Measurements from ENCODE around the gene RBP4. TPM values are rescaled to one million over a fixed set of nuclear protein-coding genes. Genes with fewer than 3 reads are reported as not detected.

The RBP4 gene
- polyA plus RNA-seq, 3 donors: 0.25 to 0.64 TPM; not detected in 1

DNA sequence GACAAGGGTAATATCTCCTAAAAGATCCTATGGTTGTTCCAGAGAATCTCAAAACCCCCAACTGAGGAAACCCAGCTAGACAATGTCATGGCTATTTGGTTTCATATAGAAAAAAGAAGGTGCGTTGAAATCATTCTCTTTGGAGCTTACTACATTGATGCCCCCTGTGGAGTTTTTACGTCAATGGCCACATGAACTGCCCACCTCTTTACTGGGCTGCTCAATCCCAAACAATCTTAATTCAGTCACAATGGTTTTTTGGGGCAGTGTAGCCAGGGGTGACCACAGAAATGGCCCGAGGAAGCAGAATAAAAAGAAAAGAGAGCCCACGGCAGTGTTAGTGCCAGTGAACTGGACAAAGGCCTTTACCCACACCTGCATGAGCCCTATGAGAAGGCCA lies 7.8 kb downstream of the RBP4 start:
- peaks cover 0 to 8% of the 10 kb centered on the region in 2 donors for H3K4me1 ChIP-seq (ENCODE audit: control insufficient read depth in 1 of 2, insufficient read depth in 2 of 2, low read length in 2 of 2)
- no peak overlapping the region for H2AFZ ChIP-seq (ENCODE audit: insufficient read depth, low read depth, low read length, poor library complexity, severe bottlenecking)
- H3K27me3 Mint-ChIP-seq (ENCODE audit: low read depth in 3 of 3): peaks cover 2 to 7% (median 3%) of the 10 kb centered on the region in 3 donors
- no peak for DNase-seq
- 100% methylated on average over 1 of the region's 4 CpGs for WGBS (ENCODE audit: insufficient coverage)
- H3K27ac Mint-ChIP-seq: no peak overlapping the region
- H3K36me3 ChIP-seq (replicated peaks in 1 of 2; ENCODE audit: control insufficient read depth in 1 of 2, insufficient read depth in 2 of 2, low read length in 2 of 2): no peaks in the 10 kb centered on the region
- no peak overlapping the region for H3K4me3 ChIP-seq (replicated peaks in 1 of 3; ENCODE audit: low read depth in 2 of 3, low read length in 3 of 3)
- H3K4me1 Mint-ChIP-seq: peaks cover 6% of the 10 kb centered on the region
- intact Hi-C loops (cut with micrococcal nuclease): no loop called here
- H3K9ac ChIP-seq (ENCODE audit: insufficient read depth, low read length, poor library complexity, severe bottlenecking): no peak overlapping the region
- H3K36me3 Mint-ChIP-seq: no peaks in the 10 kb centered on the region
- no peaks in the 10 kb centered on the region for H3K79me2 ChIP-seq (ENCODE audit: insufficient read depth, low read length)
- no peak overlapping the region for H3K27ac ChIP-seq (ENCODE audit: low read depth in 1 of 2, low read length in 2 of 2)
- no peaks in the 10 kb centered on the region for H4K20me1 ChIP-seq (ENCODE audit: insufficient read depth, low read length)
- H3K4me3 Mint-ChIP-seq: no peak overlapping the region
- H3K27me3 ChIP-seq (ENCODE audit: control insufficient read depth in 2 of 2, insufficient read depth in 2 of 2, low read length in 2 of 2): no peaks in the 10 kb centered on the region
- H3K4me2 ChIP-seq (replicated peaks; ENCODE audit: extremely low read depth, low read length, poor library complexity, severe bottlenecking): no peak overlapping the region
- H3K9me3 Mint-ChIP-seq: peaks cover 0 to 3% (median 0%) of the 10 kb centered on the region in 7 donors
- TF ChIP-seq, protein P1, sequence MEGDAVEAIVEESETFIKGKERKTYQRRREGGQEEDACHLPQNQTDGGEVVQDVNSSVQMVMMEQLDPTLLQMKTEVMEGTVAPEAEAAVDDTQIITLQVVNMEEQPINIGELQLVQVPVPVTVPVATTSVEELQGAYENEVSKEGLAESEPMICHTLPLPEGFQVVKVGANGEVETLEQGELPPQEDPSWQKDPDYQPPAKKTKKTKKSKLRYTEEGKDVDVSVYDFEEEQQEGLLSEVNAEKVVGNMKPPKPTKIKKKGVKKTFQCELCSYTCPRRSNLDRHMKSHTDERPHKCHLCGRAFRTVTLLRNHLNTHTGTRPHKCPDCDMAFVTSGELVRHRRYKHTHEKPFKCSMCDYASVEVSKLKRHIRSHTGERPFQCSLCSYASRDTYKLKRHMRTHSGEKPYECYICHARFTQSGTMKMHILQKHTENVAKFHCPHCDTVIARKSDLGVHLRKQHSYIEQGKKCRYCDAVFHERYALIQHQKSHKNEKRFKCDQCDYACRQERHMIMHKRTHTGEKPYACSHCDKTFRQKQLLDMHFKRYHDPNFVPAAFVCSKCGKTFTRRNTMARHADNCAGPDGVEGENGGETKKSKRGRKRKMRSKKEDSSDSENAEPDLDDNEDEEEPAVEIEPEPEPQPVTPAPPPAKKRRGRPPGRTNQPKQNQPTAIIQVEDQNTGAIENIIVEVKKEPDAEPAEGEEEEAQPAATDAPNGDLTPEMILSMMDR (IDR thresholded peaks at IDR 0.05): no peak
- no peaks in the 10 kb centered on the region for H3K9me3 ChIP-seq (replicated peaks in 1 of 2; ENCODE audit: control insufficient read depth in 1 of 2, insufficient read depth in 1 of 2, low read length in 2 of 2)

DNA sequence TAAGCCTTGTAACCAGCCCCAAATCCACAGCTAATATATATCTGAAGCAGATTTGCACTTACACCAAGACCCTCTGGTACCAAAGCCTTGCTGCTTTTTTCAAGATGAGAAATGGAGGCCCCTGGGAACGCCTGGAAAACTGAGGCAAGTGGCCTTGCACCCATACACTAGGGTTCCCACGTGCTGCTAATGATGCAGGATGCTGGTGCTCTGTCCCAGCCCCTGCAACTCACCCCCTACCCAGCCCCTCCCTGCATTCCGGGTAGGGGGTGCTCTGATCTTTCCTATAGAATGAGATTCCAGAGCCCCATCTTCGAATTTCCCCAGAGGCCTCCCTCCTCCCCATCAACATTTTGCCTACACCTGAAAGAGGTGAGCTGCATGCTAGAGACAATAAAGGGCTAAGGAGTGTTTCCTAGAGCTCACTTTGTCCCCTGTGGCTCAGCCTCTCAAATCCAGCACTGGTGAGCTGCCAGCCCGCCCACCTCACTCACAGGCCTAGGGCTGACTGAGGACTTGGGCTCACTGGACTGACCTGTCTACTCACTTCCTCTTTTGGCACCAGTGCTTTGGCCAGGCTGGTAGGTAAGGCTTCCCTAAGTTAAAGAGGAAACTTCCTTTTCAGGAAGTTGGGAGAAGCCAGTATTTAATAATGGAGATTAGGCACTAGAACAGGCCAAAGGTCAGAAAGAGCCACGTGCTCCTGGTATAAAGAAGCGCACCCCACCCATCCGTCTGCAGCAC lies 9.8 kb downstream of the RBP4 start:
- Histone ChIP-seq H4K20me1 (ENCODE audit: insufficient read depth, low read length) (no peaks in the 10 kb centered on the region), H3K79me2 (ENCODE audit: insufficient read depth, low read length) (no peaks in the 10 kb centered on the region), H3K9me3 (replicated peaks in 1 of 2; ENCODE audit: control insufficient read depth in 1 of 2, insufficient read depth in 1 of 2, low read length in 2 of 2) (no peaks in the 10 kb centered on the region), H2AFZ (ENCODE audit: insufficient read depth, low read depth, low read length, poor library complexity, severe bottlenecking) (no peak overlapping the region), H3K27me3 (ENCODE audit: control insufficient read depth in 2 of 2, insufficient read depth in 2 of 2, low read length in 2 of 2) (no peaks in the 10 kb centered on the region), H3K4me3 (replicated peaks in 1 of 3; ENCODE audit: low read depth in 2 of 3, low read length in 3 of 3) (no peak overlapping the region), H3K36me3 (replicated peaks in 1 of 2; ENCODE audit: control insufficient read depth in 1 of 2, insufficient read depth in 2 of 2, low read length in 2 of 2) (peaks cover 0 to 4% of the 10 kb centered on the region in 2 donors), H3K4me2 (replicated peaks; ENCODE audit: extremely low read depth, low read length, poor library complexity, severe bottlenecking) (no peak overlapping the region), H3K9ac (ENCODE audit: insufficient read depth, low read length, poor library complexity, severe bottlenecking) (no peak overlapping the region), H3K27ac (ENCODE audit: low read depth in 1 of 2, low read length in 2 of 2) (no peak overlapping the region), H3K4me1 (ENCODE audit: control insufficient read depth in 1 of 2, insufficient read depth in 2 of 2, low read length in 2 of 2) (peaks cover 0 to 8% of the 10 kb centered on the region in 2 donors)
- H3K27me3 Mint-ChIP-seq (ENCODE audit: low read depth in 3 of 3): peaks cover 2 to 7% (median 3%) of the 10 kb centered on the region in 3 donors
- peaks cover 6% of the 10 kb centered on the region for H3K4me1 Mint-ChIP-seq
- 100% methylated on average over 1 of the region's 8 CpGs for WGBS (ENCODE audit: insufficient coverage)
- H3K4me3 Mint-ChIP-seq: no peak overlapping the region
- peaks cover 2 to 8% of the 10 kb centered on the region in 2 donors for H3K36me3 Mint-ChIP-seq
- intact Hi-C loops (cut with micrococcal nuclease): no loop called here
- DNase-seq: peak; percentile 21 to 49 (median 30)
- H3K9me3 Mint-ChIP-seq: peaks cover 0 to 1% (median 0%) of the 10 kb centered on the region in 7 donors
- peak overlapping the region in 1 of 7 donors; percentile 36 for H3K27ac Mint-ChIP-seq
- TF ChIP-seq, protein P1 (IDR thresholded peaks at IDR 0.05): no peak
